G401.6 (cell line): ENCODE data around the gene EFCAB6.

Experiments used
- FAIRE-seq: peaks from 2 replicates; lab custom pipeline; 2012; peaks lifted over from hg19 to GRCh38; lab: Jason Lieb, UNC

Gene EFCAB6

GRCh38 chr22:43634316-43634715 lies 177.8 kb downstream of the EFCAB6 start:
- FAIRE-seq: no peak

GRCh38 chr22:43633631-43634285 lies 178.3 kb downstream of the EFCAB6 start:
- FAIRE-seq: no peak

GRCh38 chr22:43631846-43632245 lies 180.3 kb downstream of the EFCAB6 start:
- FAIRE-seq: no peak

- no peak for FAIRE-seq
Measured at GRCh38 chr22:43631201-43631600, 180.9 kb downstream of the EFCAB6 start.

- no peak for FAIRE-seq
Measured at GRCh38 chr22:43630451-43630850, 181.7 kb downstream of the EFCAB6 start.

GRCh38 chr22:43628250-43628649 lies 183.9 kb downstream of the EFCAB6 start:
- no peak for FAIRE-seq

GRCh38 chr22:43627485-43628213 lies 184.5 kb downstream of the EFCAB6 start:
- no peak for FAIRE-seq

GRCh38 chr22:43625242-43625641 lies 186.9 kb downstream of the EFCAB6 start:
- FAIRE-seq: no peak

- no peak for FAIRE-seq
Measured at GRCh38 chr22:43624144-43624998, 187.7 kb downstream of the EFCAB6 start.

- FAIRE-seq: no peak
Measured at GRCh38 chr22:43622886-43623285, 189.2 kb downstream of the EFCAB6 start.

GRCh38 chr22:43620197-43620596 lies 191.9 kb downstream of the EFCAB6 start:
- FAIRE-seq: no peak

GRCh38 chr22:43618517-43618916 lies 193.6 kb downstream of the EFCAB6 start:
- FAIRE-seq: no peak

- no peak for FAIRE-seq
Measured at GRCh38 chr22:43616645-43617044, 195.5 kb downstream of the EFCAB6 start.

GRCh38 chr22:43600265-43600664 lies 211.8 kb downstream of the EFCAB6 start:
- FAIRE-seq: no peak

- no peak for FAIRE-seq
Measured at GRCh38 chr22:43592476-43592875, 219.6 kb downstream of the EFCAB6 start.

GRCh38 chr22:43591380-43591779 lies 220.7 kb downstream of the EFCAB6 start:
- no peak for FAIRE-seq

- no peak for FAIRE-seq
Measured at GRCh38 chr22:43587574-43587973, 224.5 kb downstream of the EFCAB6 start.

GRCh38 chr22:43583501-43583900 lies 228.6 kb downstream of the EFCAB6 start:
- no peak for FAIRE-seq

GRCh38 chr22:43582394-43582793 lies 229.7 kb downstream of the EFCAB6 start:
- no peak for FAIRE-seq

- no peak for FAIRE-seq
Measured at GRCh38 chr22:43580271-43580750, 231.8 kb downstream of the EFCAB6 start.

GRCh38 chr22:43574738-43575137 lies 237.4 kb downstream of the EFCAB6 start:
- FAIRE-seq: no peak

- no peak for FAIRE-seq
Measured at GRCh38 chr22:43572710-43573109, 239.4 kb downstream of the EFCAB6 start.

GRCh38 chr22:43571181-43571580 lies 240.9 kb downstream of the EFCAB6 start:
- no peak for FAIRE-seq
